Esophagus muscularis mucosa (tissue), 2 donors: ENCODE results near the gene FAM180B.

ENCODE experiments used
- POLR2A ChIP-seq: fragments of 450-650 bp; IDR thresholded peaks from one replicate; pipeline ENCODE4 v1.6.1; 2017; ENCODE audit warnings: antibody characterized with exemption, moderate library complexity, mild to moderate bottlenecking, low read depth
- POLR2AphosphoS5 ChIP-seq, 2 donors: sonication (generic); formaldehyde crosslinking; IDR thresholded peaks; one replicate each; pipeline ENCODE4 v1.6.1; 2017; ENCODE audit warnings: antibody characterized with exemption in 2 of 2

DNA sequence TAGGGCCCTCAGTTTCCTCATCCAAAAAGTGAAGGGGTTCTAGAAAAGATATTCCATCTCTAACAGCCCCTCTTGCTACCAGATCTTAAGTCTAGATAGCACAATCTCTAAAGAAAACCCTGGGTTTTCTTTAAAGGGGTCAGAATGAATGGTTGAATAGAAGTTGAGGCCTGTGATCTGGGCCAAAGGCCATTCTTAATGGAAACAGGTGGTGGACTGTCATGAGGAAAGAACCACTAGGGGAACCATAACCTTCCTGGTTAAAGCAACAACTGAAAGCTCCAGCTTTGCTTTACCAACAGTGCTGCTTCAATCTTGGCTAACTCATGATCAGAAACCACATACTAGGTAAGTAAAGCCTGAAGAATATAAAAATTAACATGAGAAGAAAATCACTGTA is 35.4 kb upstream of the FAM180B start:
- TF ChIP-seq POLR2A = no peak
- TF ChIP-seq POLR2AphosphoS5 (IDR thresholded peaks at IDR 0.05) = no peak
